WTC11 (cell line): ENCODE data around the gene PSKH1. TPM values are rescaled to one million over a fixed set of nuclear protein-coding genes. Genes with fewer than 3 reads are reported as not detected.

Experiments
- ATAC-seq: fragments of 200-7000 bp; cut with Tn5 transposase; 2 replicates; pipeline ENCODE4 v1.10.0; 2021; ENCODE audit warnings: mild to moderate bottlenecking, moderate library complexity
- CTCF ChIA-PET: fragments of 300-600 bp; sonication (Branson Sonifier 250); formaldehyde crosslinking; loops from one replicate; lab custom pipeline; 2021; ENCODE audit warnings: antibody characterized with exemption; lab: Charles Lee
- POLR2A ChIA-PET: fragments of 350-600 bp; sonication (Branson Sonifier 250); formaldehyde crosslinking; loops from one replicate; lab custom pipeline; 2021; ENCODE audit warnings: antibody characterized with exemption; lab: Charles Lee
- DNase-seq: peaks from one replicate; pipeline ENCODE4 v3.0.0; 2021; ENCODE audit warnings: low spot score
- H3K27ac Mint-ChIP-seq: 2 replicates; pipeline ENCODE4 v1.8.0; 2021; ENCODE audit warnings: mixed read lengths
- H3K27me3 Mint-ChIP-seq: 2 replicates; pipeline ENCODE4 v1.8.0; 2021; ENCODE audit warnings: low read depth, mild to moderate bottlenecking, moderate library complexity, mixed read lengths
- H3K36me3 Mint-ChIP-seq: 2 replicates; pipeline ENCODE4 v1.8.0; 2021; ENCODE audit warnings: mixed read lengths
- H3K4me1 Mint-ChIP-seq: 2 replicates; pipeline ENCODE4 v1.8.0; 2022; ENCODE audit warnings: mixed read lengths
- H3K4me3 Mint-ChIP-seq: 2 replicates; pipeline ENCODE4 v1.8.0; 2021; ENCODE audit warnings: mild to moderate bottlenecking, moderate library complexity, mixed read lengths
- H3K9me3 Mint-ChIP-seq: 2 replicates; pipeline ENCODE4 v1.8.0; 2021; ENCODE audit warnings: mixed read lengths
- AFF4 ChIP-seq: sonication (generic); formaldehyde crosslinking; IDR thresholded peaks from 2 replicates; pipeline ENCODE4 v1.8.1; 2023; ENCODE audit warnings: mild to moderate bottlenecking, missing genetic modification reagents, borderline replicate concordance
- CREM ChIP-seq: sonication (generic); formaldehyde crosslinking; IDR thresholded peaks from 2 replicates; pipeline ENCODE4 v1.8.1; 2022; ENCODE audit warnings: mild to moderate bottlenecking, missing genetic modification reagents, moderate library complexity
- ERG ChIP-seq: fragments of 250-450 bp; sonication (Bioruptor Pico); IDR thresholded peaks from 2 replicates; pipeline ENCODE4 v1.8.0; 2021; ENCODE audit warnings: mild to moderate bottlenecking
- GTF2I ChIP-seq: fragments of 250-450 bp; sonication (Bioruptor Pico); conservative IDR thresholded peaks from 2 replicates; pipeline ENCODE4 v1.4.0; 2021; ENCODE audit warnings: mild to moderate bottlenecking
- HMGA2 ChIP-seq: fragments of 250-450 bp; sonication (Bioruptor Pico); IDR thresholded peaks from 2 replicates; pipeline ENCODE4 v1.4.0; 2021; ENCODE audit warnings: mild to moderate bottlenecking, moderate library complexity
- IRF2 ChIP-seq: sonication (generic); formaldehyde crosslinking; IDR thresholded peaks from 2 replicates; pipeline ENCODE4 v1.8.0; 2022; ENCODE audit warnings: low read depth, missing genetic modification reagents, borderline replicate concordance
- NFE2L1 ChIP-seq: sonication (generic); formaldehyde crosslinking; IDR thresholded peaks from 2 replicates; pipeline ENCODE4 v1.8.1; 2023; ENCODE audit warnings: missing genetic modification reagents
- NR2C2 ChIP-seq: sonication (generic); formaldehyde crosslinking; IDR thresholded peaks from 2 replicates; pipeline ENCODE4 v1.8.0; 2022; ENCODE audit warnings: mild to moderate bottlenecking, missing genetic modification reagents
- SP1 ChIP-seq: sonication (generic); formaldehyde crosslinking; conservative IDR thresholded peaks from 2 replicates; pipeline ENCODE4 v1.8.1; 2022; ENCODE audit warnings: missing genetic modification reagents
- TCF7 ChIP-seq: sonication (generic); formaldehyde crosslinking; IDR thresholded peaks from 2 replicates; pipeline ENCODE4 v1.8.0; 2022; ENCODE audit warnings: mild to moderate bottlenecking, low read depth, missing genetic modification reagents, moderate library complexity
- ZBTB21 ChIP-seq: sonication (generic); formaldehyde crosslinking; IDR thresholded peaks from 2 replicates; pipeline ENCODE4 v1.8.1; 2023; ENCODE audit warnings: mild to moderate bottlenecking, missing genetic modification reagents, borderline replicate concordance
- ZNF232 ChIP-seq: sonication (generic); formaldehyde crosslinking; IDR thresholded peaks from 2 replicates; pipeline ENCODE4 v1.8.0; 2022; ENCODE audit warnings: mild to moderate bottlenecking, missing genetic modification reagents
- ZNF317 ChIP-seq: sonication (generic); formaldehyde crosslinking; IDR thresholded peaks from 2 replicates; pipeline ENCODE4 v1.8.1; 2023; ENCODE audit warnings: low read depth, mild to moderate bottlenecking, moderate library complexity, missing genetic modification reagents, borderline replicate concordance
- ZNF396 ChIP-seq: fragments of 250-450 bp; sonication (Bioruptor Pico); IDR thresholded peaks from 2 replicates; pipeline ENCODE4 v1.8.0; 2021; ENCODE audit warnings: mild to moderate bottlenecking, moderate library complexity, borderline replicate concordance
- ZNF425 ChIP-seq: fragments of 250-450 bp; sonication (Bioruptor Pico); conservative IDR thresholded peaks from 2 replicates; pipeline ENCODE4 v1.9.0; 2021; ENCODE audit warnings: mild to moderate bottlenecking
- ZNF671 ChIP-seq: fragments of 250-450 bp; sonication (Bioruptor Pico); IDR thresholded peaks from 2 replicates; pipeline ENCODE4 v1.8.0; 2021; ENCODE audit warnings: mild to moderate bottlenecking
- total RNA-seq: library from RNA; stranded (reverse); gene quantifications from 3 replicates; pipeline ENCODE4 v1.2.3, GENCODE V29; 2021

Gene PSKH1
- total RNA-seq, 1 experiment from 2014 or later = 32.6 TPM

GRCh38 chr16:67977005-67977404 lies 84.0 kb downstream of the PSKH1 start:
- Mint-ChIP-seq H3K9me3 (no peaks in the 10 kb centered on the region), H3K27ac (no peak overlapping the region), H3K36me3 (no peaks in the 10 kb centered on the region), H3K27me3 (peaks cover 8% of the 10 kb centered on the region; the same call in 1 of the 2 replicates), H3K4me3 (no peak overlapping the region), H3K4me1 (no peaks in the 10 kb centered on the region; the same call in 1 of the 2 replicates)
- TF ChIP-seq ZNF317 (CRISPR knock-in tag) (no peak), NR2C2 (CRISPR knock-in tag) (no peak), AFF4 (CRISPR knock-in tag) (no peak), ERG (no peak), TCF7 (CRISPR knock-in tag) (no peak)
- ChIA-PET CTCF (interaction anchor here (1.4 kb wide), 1 partner anchor 64 kb away, joined by 4 read pairs; no protein-coding TSS in a partner anchor), POLR2A (no interaction called here)
- no peak for DNase-seq
- ATAC-seq = no peak

GRCh38 chr16:67977469-67978227 lies 84.6 kb downstream of the PSKH1 start:
- DNase-seq = no peak
- POLR2A ChIA-PET = no interaction called here
- H3K27me3 Mint-ChIP-seq = peaks cover 8% of the 10 kb centered on the region; the same call in 1 of the 2 replicates
- no peak for ATAC-seq
- H3K4me3 Mint-ChIP-seq = no peak overlapping the region
- no peaks in the 10 kb centered on the region for H3K9me3 Mint-ChIP-seq
- H3K4me1 Mint-ChIP-seq = no peaks in the 10 kb centered on the region; the same call in 1 of the 2 replicates
- no peak overlapping the region for H3K27ac Mint-ChIP-seq
- CTCF ChIA-PET = interaction anchor here (0.9 to 1.4 kb wide), 3 partner anchors 34 to 161 kb away, joined by 3 to 4 read pairs (median 3); partner anchors contain the start of gene LCAT
- H3K36me3 Mint-ChIP-seq = no peaks in the 10 kb centered on the region
- TF ChIP-seq HMGA2 (CRISPR knock-in tag) = no peak
- TF ChIP-seq ZNF425 (CRISPR knock-in tag) = no peak
- no peak for TF ChIP-seq NFE2L1 (CRISPR knock-in tag)
- no peak for TF ChIP-seq IRF2 (CRISPR knock-in tag)
- TF ChIP-seq ZNF232 (CRISPR knock-in tag) = no peak
- TF ChIP-seq CREM (CRISPR knock-in tag) = no peak
- no peak for TF ChIP-seq GTF2I (CRISPR knock-in tag)
- TF ChIP-seq SP1 (CRISPR knock-in tag) = no peak
- no peak for TF ChIP-seq ZNF396 (CRISPR knock-in tag)
- TF ChIP-seq ZBTB21 = no peak
- TF ChIP-seq ZNF671 (CRISPR knock-in tag) = no peak

Other genes starting within 250 kb of the PSKH1 start
- 33.3 to 42.3 TPM (median 38.3 TPM) in 3 replicates for gene CARMIL2, start 248.1 kb upstream of the PSKH1 start, total RNA-seq
- gene ACD, start 233.0 kb upstream of the PSKH1 start, total RNA-seq = 38.1 to 41.3 TPM (median 40.7 TPM) in 3 replicates
- gene PARD6A, start 232.3 kb upstream of the PSKH1 start, total RNA-seq = 17.1 to 18.5 TPM (median 17.4 TPM) in 3 replicates
- gene ENKD1, start 226.5 kb upstream of the PSKH1 start, total RNA-seq = 10.3 to 11.9 TPM (median 11.7 TPM) in 3 replicates
- gene C16orf86, start 226.4 kb upstream of the PSKH1 start, total RNA-seq = 4.1 to 5.4 TPM (median 4.9 TPM) in 3 replicates
- 19.3 to 29.5 TPM (median 22.8 TPM) in 3 replicates for gene GFOD2, start 173.9 kb upstream of the PSKH1 start, total RNA-seq
- gene RANBP10, start 86.7 kb upstream of the PSKH1 start, total RNA-seq = 14.0 to 16.9 TPM (median 16.1 TPM) in 3 replicates
- 0.41 to 1.7 TPM (median 0.48 TPM) in 3 replicates for gene TSNAXIP1, start 86.4 kb upstream of the PSKH1 start, total RNA-seq
- 46.5 to 49.0 TPM (median 47.4 TPM) in 3 replicates for gene THAP11, start 50.9 kb upstream of the PSKH1 start, total RNA-seq
- 183 to 205 TPM (median 200 TPM) in 3 replicates for gene NUTF2, start 46.3 kb upstream of the PSKH1 start, total RNA-seq
- 52.1 to 58.3 TPM (median 57.3 TPM) in 3 replicates for gene CENPT, start 45.6 kb upstream of the PSKH1 start, total RNA-seq
- gene EDC4, start 20.2 kb upstream of the PSKH1 start, total RNA-seq = 72.6 to 83.7 TPM (median 74.1 TPM) in 3 replicates
- gene NRN1L, start 8.4 kb upstream of the PSKH1 start, total RNA-seq = 7.0 to 12.4 TPM (median 7.4 TPM) in 3 replicates
- gene CTRL, start 38.6 kb downstream of the PSKH1 start, total RNA-seq = 1.7 to 3.6 TPM (median 2.8 TPM) in 3 replicates
- gene PSMB10, start 43.6 kb downstream of the PSKH1 start, total RNA-seq = 34.8 to 40.9 TPM (median 35.3 TPM) in 3 replicates
- gene LCAT, start 50.9 kb downstream of the PSKH1 start, total RNA-seq = 23.3 to 38.3 TPM (median 25.8 TPM) in 3 replicates
- 67.5 to 94.1 TPM (median 73.7 TPM) in 3 replicates for gene SLC12A4, start 75.4 kb downstream of the PSKH1 start, total RNA-seq
- gene DPEP3, start 87.2 kb downstream of the PSKH1 start, total RNA-seq = 1.6 to 2.7 TPM (median 2.5 TPM) in 3 replicates
- 0.13 to 0.25 TPM in 2 of 3 replicates, not detected in the other for gene DPEP2, start 106.2 kb downstream of the PSKH1 start, total RNA-seq
- 0.32 TPM in 1 of 3 replicates, not detected in the others for gene DPEP2NB, start 122.7 kb downstream of the PSKH1 start, total RNA-seq
- gene DDX28, start 130.0 kb downstream of the PSKH1 start, total RNA-seq = 15.2 to 18.3 TPM (median 17.7 TPM) in 3 replicates
- 23.5 to 27.9 TPM (median 25.8 TPM) in 3 replicates for gene DUS2, start 130.0 kb downstream of the PSKH1 start, total RNA-seq
- 32.5 to 34.6 TPM (median 33.3 TPM) in 3 replicates for gene NFATC3, start 192.1 kb downstream of the PSKH1 start, total RNA-seq